Occipital lobe (tissue), 2 donors: ENCODE data around the gene TMEM235. TPM values are rescaled to one million over a fixed set of nuclear protein-coding genes. Genes with fewer than 3 reads are reported as not detected.

Source experiments
- DNase-seq: peaks from one replicate; lab custom pipeline; 2025; lab: John Stamatoyannopoulos, UW
- total RNA-seq: library from RNA; depleted of rRNA; stranded (reverse); fragments of >200 nt; gene quantifications from one replicate; pipeline ENCODE4 v1.2.3, GENCODE V29; 2014

Gene TMEM235
- total RNA-seq, 1 donor from 2014 or later: not detected

GRCh38 chr17:78219396-78220150, 11.9 kb upstream of the TMEM235 start:
- DNase-seq: no peak

- no peak for DNase-seq
These were observed 8.4 kb upstream of the TMEM235 start for GRCh38 chr17:78223061-78223460.

GRCh38 chr17:78223765-78224164, 7.7 kb upstream of the TMEM235 start:
- DNase-seq: no peak

- DNase-seq: no peak
These were observed 7.0 kb upstream of the TMEM235 start for GRCh38 chr17:78224231-78225087.

DNA sequence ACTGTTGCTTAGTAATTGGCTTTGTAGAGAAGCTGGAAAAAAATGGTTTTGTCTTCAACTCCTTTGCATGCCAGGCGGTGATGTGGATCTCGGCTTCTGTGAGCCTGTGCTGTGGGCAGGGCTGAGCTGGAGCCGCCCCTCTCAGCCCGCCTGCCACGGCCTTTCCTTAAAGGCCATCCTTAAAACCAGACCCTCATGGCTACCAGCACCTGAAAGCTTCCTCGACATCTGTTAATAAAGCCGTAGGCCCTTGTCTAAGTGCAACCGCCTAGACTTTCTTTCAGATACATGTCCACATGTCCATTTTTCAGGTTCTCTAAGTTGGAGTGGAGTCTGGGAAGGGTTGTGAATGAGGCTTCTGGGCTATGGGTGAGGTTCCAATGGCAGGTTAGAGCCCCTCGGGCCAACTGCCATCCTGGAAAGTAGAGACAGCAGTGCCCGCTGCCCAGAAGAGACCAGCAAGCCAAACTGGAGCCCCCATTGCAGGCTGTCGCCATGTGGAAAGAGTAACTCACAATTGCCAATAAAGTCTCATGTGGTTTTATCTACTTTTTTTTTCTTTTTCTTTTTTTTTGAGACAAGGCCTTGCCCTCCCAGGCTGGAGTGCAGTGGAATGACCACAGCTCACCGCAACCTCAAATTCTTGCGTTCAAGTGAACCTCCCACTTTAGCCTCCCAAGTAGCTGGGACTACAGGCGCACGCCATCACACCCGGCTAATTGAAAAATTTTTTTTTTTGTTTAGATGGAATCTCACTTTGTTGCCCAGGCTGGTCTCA, 6.2 kb upstream of the TMEM235 start:
- DNase-seq: no peak

GRCh38 chr17:78226055-78226758, 5.2 kb upstream of the TMEM235 start:
- no peak for DNase-seq

DNA sequence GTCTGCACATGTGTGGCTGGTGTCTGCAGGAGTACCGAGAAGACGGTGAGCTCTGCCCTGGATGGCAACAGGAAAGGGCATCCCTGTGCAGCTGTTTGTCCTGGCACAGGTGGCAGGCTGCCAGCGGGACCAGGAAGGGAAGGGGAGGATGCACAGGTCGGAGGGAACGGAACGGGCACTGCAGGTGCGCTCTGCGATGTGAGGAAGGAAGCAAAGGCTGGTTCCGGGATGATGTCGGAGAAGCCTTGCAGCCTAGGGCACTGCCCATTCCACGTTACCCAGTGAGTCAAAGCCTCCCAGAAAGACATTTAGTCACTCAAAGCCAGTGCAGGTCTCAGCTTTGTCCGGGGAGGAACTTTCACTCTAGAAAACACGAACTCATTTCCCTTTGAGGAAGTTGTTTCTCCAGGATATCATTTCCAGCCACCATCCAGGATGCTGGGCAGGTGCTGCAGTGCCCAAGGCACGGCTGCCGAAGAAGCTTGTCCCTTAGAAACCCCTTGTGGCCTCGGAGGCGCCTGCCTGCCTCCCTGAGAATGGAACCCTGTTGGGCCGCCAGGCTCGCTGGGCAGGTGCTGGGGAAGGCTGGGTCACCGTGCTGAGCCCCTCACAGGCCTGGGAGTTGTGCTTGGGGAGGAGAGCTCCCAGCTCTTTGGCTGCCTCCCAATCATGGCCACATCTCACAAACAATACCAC, 4.5 kb upstream of the TMEM235 start:
- no peak for DNase-seq

DNA sequence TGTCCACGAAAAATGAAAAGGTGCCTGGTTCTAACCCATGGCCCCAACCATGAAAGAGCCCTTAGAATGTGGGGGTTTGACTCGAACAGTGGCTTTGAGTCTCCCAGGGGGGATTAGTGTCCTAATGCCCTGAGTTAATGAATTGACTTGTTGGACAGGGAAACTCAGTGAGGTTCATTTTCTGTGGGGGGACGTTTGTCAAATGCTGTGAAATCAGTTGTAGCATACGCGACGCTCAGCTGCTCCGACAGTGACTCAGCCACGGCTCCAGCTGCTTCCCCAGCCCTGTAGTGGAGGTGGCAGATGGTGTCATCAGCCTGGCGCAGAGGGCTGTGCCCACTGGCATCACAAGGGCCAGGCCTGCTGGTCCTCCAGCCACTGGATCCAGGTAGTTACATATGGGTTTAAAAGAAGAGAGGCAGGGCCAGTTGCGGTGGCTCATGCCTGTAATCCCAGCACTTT, 3.9 kb upstream of the TMEM235 start:
- DNase-seq: peak; percentile 43

GRCh38 chr17:78228176-78228575, 3.3 kb upstream of the TMEM235 start:
- DNase-seq: no peak

- DNase-seq: no peak
These were observed 1.0 kb upstream of the TMEM235 start for GRCh38 chr17:78230252-78230962.

GRCh38 chr17:78231991-78232858, 794 bp downstream of the TMEM235 start:
- no peak for DNase-seq

GRCh38 chr17:78232859-78233173, 1.4 kb downstream of the TMEM235 start:
- DNase-seq: no peak

GRCh38 chr17:78233678-78234077, 2.2 kb downstream of the TMEM235 start:
- DNase-seq: no peak

- no peak for DNase-seq
These were observed 2.9 kb downstream of the TMEM235 start for GRCh38 chr17:78234261-78234865.

- DNase-seq: peak; percentile 27
These were observed 3.6 kb downstream of the TMEM235 start for GRCh38 chr17:78235022-78235421.

- no peak for DNase-seq
These were observed 4.5 kb downstream of the TMEM235 start for GRCh38 chr17:78235885-78236284.

GRCh38 chr17:78236362-78237127, 5.1 kb downstream of the TMEM235 start:
- DNase-seq: no peak
